Renal pelvis (tissue), 4 donors: ENCODE results near the gene ERBIN. TPM values are rescaled to one million over a fixed set of nuclear protein-coding genes. Genes with fewer than 3 reads are reported as not detected.

Source experiments
- DNase-seq: peaks from one replicate; pipeline ENCODE4 v3.0.0-alpha.2; 2013
- polyA plus RNA-seq, 3 donors: library from polyadenylated mRNA; unstranded; fragments of 120-200 nt; gene quantifications; one replicate each; pipeline ENCODE4 v1.2.1, GENCODE V29; 2013; ENCODE audit not compliant: insufficient read length in 3 of 3

The ERBIN gene
- polyA plus RNA-seq, 3 donors = 89.0 to 105 (median 96.6) TPM

DNA sequence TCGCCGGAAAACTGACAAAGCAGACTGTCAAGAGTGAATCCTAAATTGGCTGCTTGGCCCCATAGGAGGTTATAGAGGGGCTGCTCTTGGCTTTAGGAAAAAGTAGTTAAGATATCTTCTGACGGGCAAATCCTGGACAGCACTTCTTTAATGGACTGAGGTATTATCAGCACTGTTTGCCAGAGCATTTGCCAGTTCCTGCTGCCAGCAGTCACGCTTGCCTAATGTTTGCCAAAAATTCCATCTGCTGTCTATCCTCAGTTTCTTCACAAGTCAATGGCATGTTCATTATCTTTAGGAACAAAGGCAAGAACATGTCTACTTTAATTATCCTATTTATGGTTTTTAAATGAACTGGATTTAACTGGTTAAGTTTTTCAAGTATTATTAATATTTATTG lies 191.9 kb downstream of the ERBIN start:
- no peak for DNase-seq

DNA sequence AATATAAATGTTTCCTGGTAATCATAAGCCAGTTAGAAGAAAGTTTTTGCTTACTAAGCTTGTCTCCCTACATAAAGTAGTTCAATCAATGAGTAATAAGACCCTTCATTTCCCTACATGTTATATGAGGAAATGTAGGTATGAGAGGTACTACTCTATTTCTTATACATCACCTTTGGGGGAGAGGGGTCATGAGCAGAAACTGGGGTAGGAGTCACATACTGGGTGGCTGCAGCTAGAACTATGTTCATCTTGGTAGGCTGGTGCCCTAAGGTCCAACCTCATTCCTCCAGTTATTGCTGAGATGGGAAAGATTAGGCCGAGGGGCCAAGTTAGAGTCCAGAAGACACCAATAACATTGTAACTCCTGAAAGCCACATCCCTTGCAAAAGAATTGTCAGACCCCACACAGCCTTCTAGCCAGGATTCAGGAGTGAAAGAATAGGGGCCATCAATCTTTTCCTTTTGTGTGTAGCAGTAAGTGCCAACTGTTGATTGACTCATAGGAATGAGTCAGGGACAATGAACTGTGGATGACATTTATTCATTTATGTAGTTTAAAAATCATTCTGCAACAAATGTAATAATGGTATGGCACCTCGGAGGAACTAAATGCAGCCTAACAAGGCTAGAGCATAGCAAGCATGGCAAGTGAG lies 196.1 kb downstream of the ERBIN start:
- no peak for DNase-seq

DNA sequence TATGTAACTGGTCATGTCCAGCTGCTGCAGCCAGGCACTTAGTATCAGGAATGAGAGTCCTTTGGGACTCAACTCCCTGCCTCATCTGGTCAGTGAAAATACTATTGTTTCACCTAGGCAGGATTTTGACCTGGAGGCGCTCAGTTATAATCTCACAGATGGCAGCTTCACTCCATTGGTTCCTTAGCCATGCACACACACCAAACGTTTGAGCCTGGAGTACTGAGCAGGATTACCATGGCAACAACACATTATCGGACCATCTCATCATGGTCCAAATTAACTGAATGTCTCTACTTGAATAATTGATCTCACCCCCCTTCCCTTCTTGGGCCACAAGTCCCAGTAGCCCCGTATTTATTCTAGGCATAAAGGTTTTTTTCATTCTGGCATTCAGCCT lies 202.8 kb downstream of the ERBIN start:
- DNase-seq = no peak

DNA sequence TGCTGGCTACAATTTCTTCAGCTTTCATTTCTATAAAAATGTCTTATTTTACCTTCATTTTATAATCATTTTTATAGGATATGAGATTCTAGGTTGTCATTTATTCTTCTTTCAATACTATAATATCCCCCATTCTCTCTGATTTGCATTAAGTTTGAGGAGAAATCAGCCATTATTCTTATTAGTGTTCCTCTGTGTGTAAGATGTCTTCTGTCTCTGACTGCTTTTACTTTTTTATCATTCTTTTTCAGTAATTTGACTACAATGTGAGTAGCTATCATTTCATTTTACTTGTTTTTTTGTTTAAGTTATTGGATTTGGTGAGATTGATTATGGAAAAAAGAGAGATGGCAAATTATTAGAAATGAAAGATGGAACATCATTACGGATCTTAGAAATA lies 204.1 kb downstream of the ERBIN start:
- DNase-seq = no peak

Other genes with a start within 250 kb of the ERBIN start
- 1 to 10 TPM; 7.8 to 8.8 (median 8.4) TPM for gene SGTB, start 204.5 kb upstream of the ERBIN start, polyA plus RNA-seq
- 10 to 100 TPM; 33.9 to 37.0 (median 35.4) TPM for gene NLN, start 204.4 kb upstream of the ERBIN start, polyA plus RNA-seq
- gene SREK1, start 217.7 kb downstream of the ERBIN start, polyA plus RNA-seq = 100 to 1,000 TPM; 148 to 195 (median 165) TPM